Measurements from ENCODE around the gene ZNF24.
A peak's percentile ranks its signal among the peaks of the same experiment; 100 is the strongest.

The ZNF24 gene

DNA sequence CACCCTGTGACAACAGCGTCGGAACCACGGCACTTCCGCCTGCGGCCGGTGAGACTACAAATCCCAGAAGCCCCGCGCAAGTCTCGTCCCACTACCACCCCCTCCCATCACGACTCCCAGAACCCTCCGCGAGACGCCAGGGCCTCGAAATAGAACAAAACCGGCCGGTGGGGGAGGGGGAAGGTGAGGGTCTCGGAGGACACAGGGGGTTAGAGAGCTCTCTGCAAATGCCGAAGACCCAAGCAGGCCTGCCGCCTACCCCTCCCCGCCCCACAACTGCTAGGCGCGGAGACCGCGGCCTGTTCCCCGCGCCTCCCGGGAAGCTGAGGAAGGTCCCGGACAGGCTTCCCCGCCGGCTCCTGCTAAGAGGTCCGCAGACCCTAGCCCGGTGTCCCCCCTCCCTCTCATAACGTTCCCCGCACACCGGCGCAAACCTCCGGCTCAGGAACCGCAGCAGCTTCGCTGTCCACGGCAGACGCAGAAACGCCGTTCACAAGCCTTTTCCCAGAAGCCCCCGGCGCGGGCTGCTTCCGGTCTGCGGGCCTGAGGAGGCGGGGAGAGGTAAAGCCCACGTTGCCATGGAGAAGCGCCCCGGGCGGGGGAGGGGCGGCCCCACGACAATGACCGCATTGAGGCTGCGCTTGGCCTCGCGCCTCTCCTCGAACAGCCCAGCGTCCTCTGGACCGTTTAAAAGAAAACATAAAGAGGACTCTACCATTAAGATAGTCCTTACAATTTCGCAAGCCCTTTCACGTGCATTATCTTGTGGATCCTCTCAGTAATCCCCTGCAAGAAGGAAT is at the start of gene ZNF24:
Gene ZNF24 (minus strand): TSS at position 485 of the 800 bp plus-strand sequence. CDS start 3,770 bp downstream, outside the sequence.
- peak; percentile 81 to 88 (median 84) for DNase-seq

- DNase-seq = no peak
Observed at GRCh38 chr18:35393716-35394115, 49.5 kb upstream of the ZNF24 start.

GRCh38 chr18:35392375-35392774 is 48.2 kb upstream of the ZNF24 start:
- no peak for DNase-seq

GRCh38 chr18:35390951-35391700 is 46.9 kb upstream of the ZNF24 start:
- no peak for DNase-seq

- no peak for DNase-seq
Observed at GRCh38 chr18:35389095-35389618, 44.9 kb upstream of the ZNF24 start.

- DNase-seq = no peak
Observed at GRCh38 chr18:35387152-35387571, 42.9 kb upstream of the ZNF24 start.

DNA sequence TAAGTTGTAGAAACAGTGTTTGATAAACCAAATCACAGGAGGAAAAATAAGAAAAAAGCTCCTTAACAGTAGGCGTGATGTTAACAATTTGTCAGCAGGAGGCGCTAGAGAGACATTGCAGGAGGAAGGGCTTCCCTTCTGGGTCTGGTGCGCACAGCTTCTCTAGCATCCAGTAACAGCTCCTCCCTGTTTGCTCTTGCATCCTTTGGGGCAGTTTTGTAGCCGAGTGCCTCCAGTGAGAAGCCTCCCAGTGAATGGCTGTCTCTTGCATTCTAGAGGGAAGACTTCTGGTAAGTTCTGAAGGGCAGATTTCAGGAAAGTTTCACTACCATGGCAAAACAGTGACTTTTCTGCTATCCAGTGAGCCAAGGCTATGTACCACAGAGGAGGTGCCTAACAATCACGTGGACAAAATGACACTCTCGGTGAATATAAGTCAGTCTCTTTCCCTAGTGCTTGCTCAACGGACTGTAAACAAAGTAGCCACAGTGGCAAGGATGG is 42.4 kb upstream of the ZNF24 start:
- DNase-seq = peak; percentile 4 to 28 (median 14)

DNA sequence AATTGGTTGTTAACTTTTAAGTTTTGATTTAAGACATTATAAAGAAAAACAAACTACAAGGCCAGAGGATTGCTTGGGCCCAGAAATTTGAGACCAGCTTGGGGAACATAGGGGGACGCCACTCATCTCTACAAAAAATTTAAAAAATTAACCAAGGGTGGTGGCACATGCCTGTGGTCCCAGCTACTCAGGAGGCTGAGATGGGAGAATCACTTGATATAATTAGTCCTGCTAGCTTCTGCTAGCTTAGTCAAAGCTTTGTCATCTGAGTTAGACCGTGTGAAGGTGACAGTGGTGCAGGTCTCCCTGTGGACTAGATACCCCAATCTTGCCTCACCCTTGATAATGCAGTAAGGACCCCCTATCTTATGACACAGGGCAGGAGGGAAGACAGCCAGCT is 38.9 kb upstream of the ZNF24 start:
- DNase-seq = no peak

GRCh38 chr18:35379421-35379820 is 35.2 kb upstream of the ZNF24 start:
- no peak for DNase-seq

DNA sequence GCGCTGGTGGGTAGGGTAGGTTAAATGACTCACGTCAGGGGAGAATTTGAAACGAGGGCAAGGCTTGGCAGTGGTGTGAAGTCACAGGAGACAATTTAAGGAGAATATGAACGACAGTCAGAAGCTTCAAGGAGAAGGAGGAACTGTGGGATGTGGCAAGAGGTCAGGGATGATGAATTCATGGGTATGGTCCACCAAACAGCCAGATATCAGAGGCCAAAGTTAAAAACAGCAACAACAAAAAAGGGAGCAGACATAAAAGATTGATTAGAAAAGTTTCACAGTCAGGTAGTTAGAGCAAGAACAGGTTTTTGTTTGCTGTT is 34.3 kb upstream of the ZNF24 start:
- no peak for DNase-seq

GRCh38 chr18:35377875-35378573 is 33.8 kb upstream of the ZNF24 start:
- no peak for DNase-seq

GRCh38 chr18:35376742-35377695 is 32.8 kb upstream of the ZNF24 start, which contains the start of gene ZNF396:
Gene ZNF396, minus strand, starts transcription at chr18:35377337. Its CDS starts 3,045 bp downstream, at chr18:35374292.
- DNase-seq = peak; percentile 16 to 41 (median 38)

DNA sequence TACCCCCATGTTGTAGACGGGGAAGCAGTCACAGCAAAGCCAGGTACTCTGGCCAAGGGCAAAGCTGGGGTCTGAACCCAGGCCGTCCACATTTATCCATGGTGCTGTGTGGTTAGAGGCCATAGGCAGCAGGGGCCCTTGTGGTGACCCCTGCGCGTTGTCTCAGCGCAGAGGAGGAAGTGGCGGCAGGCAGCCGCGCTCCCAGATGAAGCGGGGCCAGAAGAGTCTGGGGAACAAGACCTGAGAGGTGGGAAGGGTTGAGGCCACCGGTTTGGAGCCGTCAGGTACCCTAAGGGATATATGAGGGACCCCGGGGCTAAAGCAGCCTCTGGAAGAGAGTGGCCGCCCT is 32.1 kb upstream of the ZNF24 start:
- DNase-seq = no peak

DNA sequence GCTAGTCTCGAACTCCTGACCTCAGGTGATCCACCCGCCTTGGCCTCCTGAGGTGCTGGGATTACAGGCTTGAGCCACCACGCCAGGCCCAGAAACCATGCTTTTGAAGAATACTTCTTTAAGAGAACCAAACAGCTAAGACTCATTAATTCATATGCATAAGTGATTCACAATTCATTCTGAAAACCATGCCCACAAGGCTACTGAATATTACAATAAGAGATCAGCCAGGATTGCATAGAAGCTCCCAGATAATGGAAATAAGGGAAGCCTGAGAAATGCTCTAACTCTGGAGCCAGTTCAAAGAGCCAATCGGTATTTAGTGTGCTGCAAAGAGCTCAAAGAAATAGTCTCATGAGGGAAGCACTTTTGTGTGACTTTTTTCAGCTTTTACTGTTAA is 30.5 kb upstream of the ZNF24 start:
- DNase-seq = no peak

DNA sequence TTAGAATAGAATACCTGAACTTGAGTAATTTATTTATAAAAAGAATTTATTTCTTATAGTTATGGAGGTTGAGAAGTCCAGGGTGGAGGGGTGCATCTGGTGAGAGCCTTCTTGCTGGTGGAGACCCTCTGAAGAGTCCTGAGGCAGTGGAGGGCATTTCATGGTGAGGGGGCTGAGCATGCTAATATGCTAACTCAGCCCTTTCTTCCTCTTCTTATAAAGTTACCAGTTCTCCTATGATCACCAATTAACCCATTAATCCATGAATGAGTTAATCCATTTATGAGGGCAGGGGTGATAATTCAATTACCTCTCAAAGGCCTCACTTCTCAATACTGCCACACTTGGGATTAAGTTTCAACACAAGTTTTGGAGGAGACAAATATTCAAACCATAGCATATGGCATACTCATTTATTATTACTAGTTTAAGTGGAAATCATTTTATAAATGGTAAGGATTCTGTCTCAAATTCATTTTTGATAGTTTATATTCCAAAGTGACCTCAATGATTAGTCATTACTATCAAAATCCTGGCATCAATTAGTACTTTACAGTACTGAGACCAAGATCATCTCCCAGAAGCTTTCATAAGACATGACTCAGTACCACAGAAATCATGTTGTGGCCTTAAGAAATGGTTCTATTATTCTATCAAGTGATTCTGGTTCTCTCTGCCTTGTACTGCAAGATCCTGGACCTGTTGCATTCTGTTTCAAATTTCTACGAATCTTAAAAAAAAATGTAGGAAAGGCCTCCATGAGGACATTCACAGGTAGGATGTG is 27.4 kb upstream of the ZNF24 start:
- no peak for DNase-seq

DNA sequence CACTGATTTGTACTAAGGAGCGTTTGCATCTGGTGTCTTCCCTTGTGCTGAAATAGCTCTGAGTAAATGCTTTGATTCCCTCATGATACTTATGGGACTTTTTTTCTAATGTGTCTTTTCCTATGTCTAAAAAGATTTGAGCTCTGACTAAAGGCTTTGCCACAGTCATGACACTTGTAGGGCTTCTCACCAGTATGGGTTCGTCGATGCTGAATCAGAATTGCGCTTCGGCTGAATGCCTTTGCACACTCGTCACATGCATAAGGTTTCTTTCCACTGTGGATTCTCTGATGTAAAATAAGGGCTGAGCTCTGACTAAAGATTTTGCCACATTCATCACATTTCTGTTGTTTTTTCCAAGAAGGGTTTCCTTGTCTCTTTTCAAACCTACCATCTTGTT is 24.9 kb upstream of the ZNF24 start:
- no peak for DNase-seq

DNA sequence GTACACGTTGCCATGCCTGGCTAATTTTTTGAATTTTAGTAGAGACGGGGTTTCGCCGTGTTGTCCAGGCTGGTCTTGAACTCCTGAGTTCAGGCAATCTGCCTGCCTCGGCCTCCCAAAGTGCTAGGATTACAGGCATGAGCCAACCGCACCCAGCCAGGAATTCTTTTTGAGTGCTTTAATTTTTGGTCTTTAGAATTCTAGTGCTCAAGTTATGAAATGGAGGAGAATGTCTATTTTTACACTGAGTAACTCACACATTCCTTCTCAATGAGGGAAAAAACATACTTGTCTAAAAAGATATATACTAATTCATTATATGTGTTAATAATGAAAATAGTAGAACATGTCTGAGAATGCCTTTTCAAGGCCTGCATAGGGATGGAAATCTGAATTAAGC is 24.4 kb upstream of the ZNF24 start:
- DNase-seq = no peak

- no peak for DNase-seq
Observed at GRCh38 chr18:35362531-35362930, 18.3 kb upstream of the ZNF24 start.

- no peak for DNase-seq
Observed at GRCh38 chr18:35361570-35362321, 17.5 kb upstream of the ZNF24 start.

GRCh38 chr18:35355140-35355618 is 11.0 kb upstream of the ZNF24 start:
- DNase-seq = peak; percentile 3 to 17 (median 7)
